LNCAP (cell line): ENCODE results near the gene RRP1.

Source experiments
- CTCF ChIP-seq: fragments of 450-650 bp; IDR thresholded peaks from 2 replicates; pipeline ENCODE4 v1.5.1; 2017; ENCODE audit warnings: mild to moderate bottlenecking

The RRP1 gene

GRCh38 chr21:43827015-43827611, 37.7 kb downstream of the RRP1 start:
- TF ChIP-seq CTCF: no peak

GRCh38 chr21:43829161-43829560, 39.8 kb downstream of the RRP1 start:
- TF ChIP-seq CTCF: no peak

- no peak for TF ChIP-seq CTCF
These were observed 40.3 kb downstream of the RRP1 start for GRCh38 chr21:43829575-43830119.

- no peak for TF ChIP-seq CTCF
These were observed 42.8 kb downstream of the RRP1 start for GRCh38 chr21:43832158-43832550.

GRCh38 chr21:43832648-43833047, 43.3 kb downstream of the RRP1 start:
- no peak for TF ChIP-seq CTCF

- no peak for TF ChIP-seq CTCF
These were observed 44.9 kb downstream of the RRP1 start for GRCh38 chr21:43834146-43834905.

- no peak for TF ChIP-seq CTCF
These were observed 45.7 kb downstream of the RRP1 start for GRCh38 chr21:43835050-43835449.
